ENCODE results near the gene FBXW8. TPM values are rescaled to one million over a fixed set of nuclear protein-coding genes. Genes with fewer than 3 reads are reported as not detected.
A peak's percentile ranks its signal among the peaks of the same experiment; 100 is the strongest.

FBXW8 gene, protein sequence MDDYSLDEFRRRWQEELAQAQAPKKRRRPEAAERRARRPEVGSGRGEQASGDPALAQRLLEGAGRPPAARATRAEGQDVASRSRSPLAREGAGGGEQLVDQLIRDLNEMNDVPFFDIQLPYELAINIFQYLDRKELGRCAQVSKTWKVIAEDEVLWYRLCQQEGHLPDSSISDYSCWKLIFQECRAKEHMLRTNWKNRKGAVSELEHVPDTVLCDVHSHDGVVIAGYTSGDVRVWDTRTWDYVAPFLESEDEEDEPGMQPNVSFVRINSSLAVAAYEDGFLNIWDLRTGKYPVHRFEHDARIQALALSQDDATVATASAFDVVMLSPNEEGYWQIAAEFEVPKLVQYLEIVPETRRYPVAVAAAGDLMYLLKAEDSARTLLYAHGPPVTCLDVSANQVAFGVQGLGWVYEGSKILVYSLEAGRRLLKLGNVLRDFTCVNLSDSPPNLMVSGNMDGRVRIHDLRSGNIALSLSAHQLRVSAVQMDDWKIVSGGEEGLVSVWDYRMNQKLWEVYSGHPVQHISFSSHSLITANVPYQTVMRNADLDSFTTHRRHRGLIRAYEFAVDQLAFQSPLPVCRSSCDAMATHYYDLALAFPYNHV
- 5.0 to 5.2 TPM (median 5.1 TPM) in 3 replicates for polyA plus RNA-seq
- polyA plus RNA-seq (2011; ENCODE audit: low read depth) = 4.6 TPM
- polyA plus RNA-seq (2011; cell fraction: cytosol; rRNA removed) = 2.5 and 2.9 TPM in 2 replicates
- 14.7 and 17.5 TPM in 2 replicates for polyA plus RNA-seq (2011; cell fraction: nucleus; rRNA removed)
- 2.8 and 3.7 TPM in 2 replicates for polyA plus RNA-seq (2012; ENCODE audit: low replicate concordance)
- polyA minus RNA-seq = 6.1 to 12.8 TPM (median 6.6 TPM) in 3 replicates
- 5.0 TPM for polyA minus RNA-seq (2011; cell fraction: cytosol; rRNA and poly(A)+ RNA removed)
- polyA minus RNA-seq (2011; cell fraction: nucleus; rRNA and poly(A)+ RNA removed) = 8.8 and 20.1 TPM in 2 replicates

DNA sequence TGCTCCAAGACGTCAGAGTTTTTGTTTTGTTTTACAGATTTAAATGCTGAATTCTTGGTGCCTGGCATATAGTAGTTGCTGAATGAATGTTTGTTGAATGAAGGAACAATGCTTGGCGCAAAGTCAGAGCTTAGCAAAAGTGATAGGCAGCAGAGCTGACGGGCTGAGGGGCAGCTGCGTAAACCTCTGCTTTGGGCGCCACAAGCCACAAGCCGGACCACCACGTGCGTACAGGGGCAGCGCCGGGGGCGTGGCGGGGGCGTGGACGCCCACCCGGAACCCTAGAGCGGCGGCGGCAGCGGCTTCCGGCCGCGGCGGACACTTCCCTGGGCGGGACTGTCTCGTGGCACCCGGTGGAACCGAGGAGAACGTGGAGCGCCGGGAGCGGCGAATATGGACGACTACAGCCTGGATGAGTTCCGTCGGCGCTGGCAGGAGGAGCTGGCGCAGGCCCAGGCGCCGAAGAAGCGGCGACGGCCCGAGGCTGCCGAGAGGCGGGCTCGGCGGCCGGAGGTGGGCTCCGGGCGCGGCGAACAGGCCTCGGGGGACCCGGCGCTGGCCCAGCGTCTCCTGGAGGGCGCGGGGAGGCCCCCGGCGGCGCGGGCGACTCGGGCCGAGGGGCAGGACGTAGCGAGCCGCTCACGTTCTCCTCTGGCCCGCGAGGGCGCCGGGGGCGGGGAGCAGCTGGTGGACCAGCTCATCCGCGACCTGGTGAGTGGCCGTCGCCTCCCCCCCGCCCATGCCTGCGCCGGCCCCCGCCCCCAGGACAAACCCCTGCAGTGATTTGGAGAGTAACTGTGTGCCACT, at the start of gene FBXW8:
TSS of gene FBXW8 (plus strand) at position 306 of the 807 bp plus-strand sequence. CDS start at position 394, 88 bp downstream.
- Histone ChIP-seq H3K4me3 (ENCODE audit: control insufficient read depth in 2 of 3, extremely low read depth in 1 of 3, insufficient read depth in 2 of 3, low read depth in 1 of 3, low read length in 3 of 3) (peak within 1 kb of the TSS; percentile 65 to 89 (median 85)), H3K27me3 (ENCODE audit: control insufficient read depth, extremely low read depth, insufficient read depth, low read length) (peaks cover 4% of the 10 kb centered on the region), H2AFZ (ENCODE audit: control insufficient read depth, low read length) (peak within 1 kb of the TSS; percentile 97), H3K9me3 (ENCODE audit: control insufficient read depth, low read depth, low read length) (no peaks in the 10 kb centered on the region), H3K4me2 (ENCODE audit: control insufficient read depth, extremely low read depth, insufficient read depth, low read depth, low read length) (peak within 1 kb of the TSS; percentile 96), H3K9me1 (ENCODE audit: control insufficient read depth, extremely low read depth, insufficient read depth, low read length) (no peaks in the 10 kb centered on the region), H3K9ac (ENCODE audit: control insufficient read depth, extremely low read depth, insufficient read depth, low read length) (peak within 1 kb of the TSS; percentile 78), H4K20me1 (ENCODE audit: control insufficient read depth, extremely low read depth, insufficient read depth, low read length) (no peaks in the 10 kb centered on the region), H3K27ac (ENCODE audit: control insufficient read depth, insufficient read depth, low read length) (peak within 1 kb of the TSS; percentile 36), H3K4me1 (ENCODE audit: control insufficient read depth, extremely low read depth, insufficient read depth, low read length) (peaks cover 17% of the 10 kb centered on the region), H3K36me3 (ENCODE audit: control insufficient read depth in 2 of 2, extremely low read depth in 1 of 2, insufficient read depth in 2 of 2, low read length in 2 of 2) (peaks cover 0 to 3% of the 10 kb centered on the region in 2 experiments), H3K79me2 (ENCODE audit: control insufficient read depth, insufficient read depth, low read length) (peaks cover 32% of the 10 kb centered on the region)
- FAIRE-seq = no peak
- dilution Hi-C loops (cut with MboI; ENCODE audit: extremely low pct_ligation_motif_present, low sequenced_read_pairs) = no loop called here
- TF ChIP-seq EZH2 (IDR thresholded peaks at IDR 0.05; ENCODE audit: low read length) = no peak
- TF ChIP-seq, protein P1, sequence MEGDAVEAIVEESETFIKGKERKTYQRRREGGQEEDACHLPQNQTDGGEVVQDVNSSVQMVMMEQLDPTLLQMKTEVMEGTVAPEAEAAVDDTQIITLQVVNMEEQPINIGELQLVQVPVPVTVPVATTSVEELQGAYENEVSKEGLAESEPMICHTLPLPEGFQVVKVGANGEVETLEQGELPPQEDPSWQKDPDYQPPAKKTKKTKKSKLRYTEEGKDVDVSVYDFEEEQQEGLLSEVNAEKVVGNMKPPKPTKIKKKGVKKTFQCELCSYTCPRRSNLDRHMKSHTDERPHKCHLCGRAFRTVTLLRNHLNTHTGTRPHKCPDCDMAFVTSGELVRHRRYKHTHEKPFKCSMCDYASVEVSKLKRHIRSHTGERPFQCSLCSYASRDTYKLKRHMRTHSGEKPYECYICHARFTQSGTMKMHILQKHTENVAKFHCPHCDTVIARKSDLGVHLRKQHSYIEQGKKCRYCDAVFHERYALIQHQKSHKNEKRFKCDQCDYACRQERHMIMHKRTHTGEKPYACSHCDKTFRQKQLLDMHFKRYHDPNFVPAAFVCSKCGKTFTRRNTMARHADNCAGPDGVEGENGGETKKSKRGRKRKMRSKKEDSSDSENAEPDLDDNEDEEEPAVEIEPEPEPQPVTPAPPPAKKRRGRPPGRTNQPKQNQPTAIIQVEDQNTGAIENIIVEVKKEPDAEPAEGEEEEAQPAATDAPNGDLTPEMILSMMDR (optimal IDR thresholded peaks at IDR 0.05 in 1 of 3, IDR thresholded peaks at IDR 0.05 in 1 of 3, conservative IDR thresholded peaks at IDR 0.05 in 1 of 3; ENCODE audit: extremely low read depth in 1 of 3, insufficient read depth in 2 of 3, low read length in 3 of 3) = no peak
- no peak for DNase-seq (ENCODE audit: low read depth, low spot score)

DNA sequence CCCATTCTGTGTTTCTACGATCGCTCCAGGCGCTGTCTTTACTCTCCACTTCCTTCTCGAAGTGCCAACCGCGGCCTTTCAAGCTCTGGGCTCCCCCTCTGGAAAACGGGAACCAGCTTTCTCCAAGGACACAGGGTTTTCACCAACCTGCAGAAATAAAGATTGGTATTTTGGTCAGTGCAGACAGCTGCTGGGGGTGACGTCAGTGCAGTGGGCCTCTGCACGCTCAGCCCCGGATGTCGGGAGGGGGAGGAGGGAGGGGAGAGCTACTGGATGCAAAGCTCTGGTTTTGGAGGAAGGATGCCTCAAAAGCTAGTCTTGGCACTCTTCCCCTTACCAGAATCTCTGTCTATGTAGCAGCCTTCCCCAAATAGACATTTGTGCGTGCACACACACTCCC, 49.4 kb upstream of the FBXW8 start:
- dilution Hi-C loops (cut with MboI; ENCODE audit: extremely low pct_ligation_motif_present, low sequenced_read_pairs) = no loop called here
- Histone ChIP-seq H3K4me2 (ENCODE audit: control insufficient read depth, extremely low read depth, insufficient read depth, low read depth, low read length) (no peak overlapping the region), H2AFZ (ENCODE audit: control insufficient read depth, low read length) (no peak overlapping the region), H3K9me1 (ENCODE audit: control insufficient read depth, extremely low read depth, insufficient read depth, low read length) (no peaks in the 10 kb centered on the region), H3K9me3 (ENCODE audit: control insufficient read depth, low read depth, low read length) (no peaks in the 10 kb centered on the region), H4K20me1 (ENCODE audit: control insufficient read depth, extremely low read depth, insufficient read depth, low read length) (no peaks in the 10 kb centered on the region), H3K27ac (ENCODE audit: control insufficient read depth, insufficient read depth, low read length) (no peak overlapping the region), H3K9ac (ENCODE audit: control insufficient read depth, extremely low read depth, insufficient read depth, low read length) (no peak overlapping the region), H3K27me3 (ENCODE audit: control insufficient read depth, extremely low read depth, insufficient read depth, low read length) (peaks cover 15% of the 10 kb centered on the region), H3K4me3 (ENCODE audit: control insufficient read depth in 2 of 3, extremely low read depth in 1 of 3, insufficient read depth in 2 of 3, low read depth in 1 of 3, low read length in 3 of 3) (no peak overlapping the region), H3K4me1 (ENCODE audit: control insufficient read depth, extremely low read depth, insufficient read depth, low read length) (peaks cover 4% of the 10 kb centered on the region), H3K36me3 (ENCODE audit: control insufficient read depth in 2 of 2, extremely low read depth in 1 of 2, insufficient read depth in 2 of 2, low read length in 2 of 2) (no peaks in the 10 kb centered on the region), H3K79me2 (ENCODE audit: control insufficient read depth, insufficient read depth, low read length) (no peaks in the 10 kb centered on the region)
- DNase-seq (ENCODE audit: low read depth, low spot score) (no peak), FAIRE-seq (no peak)
- TF ChIP-seq EZH2 (IDR thresholded peaks at IDR 0.05; ENCODE audit: low read length) = no peak
- TF ChIP-seq, protein P1 (optimal IDR thresholded peaks at IDR 0.05 in 1 of 3, IDR thresholded peaks at IDR 0.05 in 1 of 3, conservative IDR thresholded peaks at IDR 0.05 in 1 of 3; ENCODE audit: extremely low read depth in 1 of 3, insufficient read depth in 2 of 3, low read length in 3 of 3) = no peak

Data from keratinocyte (primary cell).